ENCODE measurements around the gene MAPK14.

MAPK14 gene

DNA sequence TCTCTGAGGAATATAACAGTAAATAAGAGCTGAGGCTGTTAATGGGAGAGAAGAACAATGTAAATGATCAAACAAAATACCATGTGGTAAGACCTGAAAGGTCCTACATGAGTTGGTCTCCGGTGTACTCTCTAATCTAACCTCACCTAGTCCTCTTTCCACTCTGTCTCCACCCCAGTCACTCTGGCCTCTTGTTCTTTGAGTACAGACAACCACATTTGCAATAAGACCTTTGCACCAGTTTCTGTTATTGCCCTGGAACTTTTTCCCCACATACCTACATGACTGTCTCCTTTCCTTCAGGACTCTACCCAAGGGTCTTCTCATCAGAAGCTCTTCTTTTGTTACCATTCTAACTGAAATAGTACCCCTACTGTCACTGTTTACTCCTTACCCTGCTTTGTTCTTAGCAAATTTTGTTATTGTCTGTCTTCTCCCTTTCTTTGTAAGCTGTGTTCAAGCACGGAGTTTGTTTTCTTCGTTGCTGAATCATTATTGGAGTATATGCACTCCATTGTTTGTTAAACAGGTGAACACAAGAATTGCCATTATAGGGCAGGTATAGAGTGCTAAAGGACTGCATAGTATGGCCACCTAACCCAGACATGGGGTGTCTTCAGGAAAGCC lies 37.3 kb downstream of the MAPK14 start:
- Histone ChIP-seq H3K9me3 (no peaks in the 10 kb centered on the region), H3K27me3 (no peaks in the 10 kb centered on the region), H3K27ac (no peak overlapping the region), H3K4me3 (no peak overlapping the region), H3K4me1 (peaks cover 0 to 55% (median 30%) of the 10 kb centered on the region in 4 donors), H3K36me3 (peaks cover 3 to 15% (median 4%) of the 10 kb centered on the region in 3 donors)
- DNase-seq = no peak
- no peak for TF ChIP-seq CTCF (IDR thresholded peaks at IDR 0.05)
- intact Hi-C loops (cut with DNase I; ENCODE audit: low total_unique reads) = no loop called here

GRCh38 chr6:36065916-36066315 lies 38.3 kb downstream of the MAPK14 start:
- Histone ChIP-seq H3K4me1 (peaks cover 0 to 55% (median 33%) of the 10 kb centered on the region in 4 donors), H3K9me3 (no peaks in the 10 kb centered on the region), H3K27ac (no peak overlapping the region), H3K27me3 (no peaks in the 10 kb centered on the region), H3K36me3 (peaks cover 0 to 7% (median 0%) of the 10 kb centered on the region in 3 donors), H3K4me3 (no peak overlapping the region)
- no peak for TF ChIP-seq CTCF (IDR thresholded peaks at IDR 0.05)
- intact Hi-C loops (cut with DNase I; ENCODE audit: low total_unique reads) = no loop called here
- no peak for DNase-seq

DNA sequence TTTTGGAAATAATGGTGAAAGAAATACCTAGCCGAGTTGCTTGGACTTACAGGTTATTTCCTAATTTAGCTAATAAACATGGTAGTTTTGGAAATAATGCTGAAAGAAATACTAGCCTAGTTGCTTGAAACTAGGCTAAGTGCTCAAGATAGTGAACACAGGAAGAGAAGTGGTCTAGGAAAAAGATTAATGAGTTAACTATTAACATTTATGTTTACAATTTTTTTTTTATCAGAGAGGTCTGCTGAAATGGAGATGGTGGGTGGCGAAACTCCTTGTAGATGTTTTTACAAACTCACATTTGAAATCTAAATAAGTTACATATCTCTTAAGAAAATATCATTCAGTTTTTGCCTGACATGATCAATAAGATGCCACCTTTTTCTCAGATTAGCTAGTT lies 39.2 kb downstream of the MAPK14 start:
- no peaks in the 10 kb centered on the region for H3K36me3 ChIP-seq
- DNase-seq = no peak
- no peak for TF ChIP-seq CTCF (IDR thresholded peaks at IDR 0.05)
- H3K27me3 ChIP-seq = no peaks in the 10 kb centered on the region
- no peak overlapping the region for H3K4me3 ChIP-seq
- intact Hi-C loops (cut with DNase I; ENCODE audit: low total_unique reads) = no loop called here
- peaks cover 0 to 55% (median 32%) of the 10 kb centered on the region in 4 donors for H3K4me1 ChIP-seq
- H3K27ac ChIP-seq = no peak overlapping the region
- no peaks in the 10 kb centered on the region for H3K9me3 ChIP-seq

DNA sequence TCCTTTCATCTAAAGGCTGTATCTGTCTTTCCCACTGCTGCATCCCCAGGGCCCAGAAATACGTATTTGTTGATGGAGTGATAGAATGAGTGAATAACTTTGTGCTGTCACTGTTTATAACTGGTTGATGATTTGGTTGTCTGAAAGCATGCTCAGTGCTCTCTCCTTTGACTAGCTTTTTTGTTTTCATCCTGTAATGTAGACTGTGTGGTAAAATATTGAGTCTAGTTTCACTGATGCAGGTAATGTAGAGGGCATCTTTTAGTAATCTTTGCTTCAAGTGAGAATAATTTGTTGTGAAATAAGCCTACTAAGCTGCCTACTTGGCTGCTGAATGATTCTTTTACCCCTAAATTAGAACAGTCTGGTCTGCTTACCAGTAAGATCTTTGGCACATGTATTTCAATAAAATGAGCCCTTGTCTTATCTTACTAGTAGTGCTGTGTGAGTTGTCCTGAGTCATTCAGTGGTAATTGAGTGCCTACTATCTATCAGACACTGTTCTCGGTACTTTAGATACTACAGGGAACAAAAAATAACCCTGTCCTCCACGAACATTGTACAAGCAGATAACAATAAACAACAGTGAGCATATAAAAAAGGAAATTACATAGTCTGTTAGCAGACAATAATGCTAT lies 39.9 kb downstream of the MAPK14 start:
- Histone ChIP-seq H3K4me3 (no peak overlapping the region), H3K27me3 (no peaks in the 10 kb centered on the region), H3K9me3 (no peaks in the 10 kb centered on the region), H3K36me3 (no peaks in the 10 kb centered on the region), H3K4me1 (peaks cover 0 to 55% (median 31%) of the 10 kb centered on the region in 4 donors), H3K27ac (no peak overlapping the region)
- TF ChIP-seq CTCF (IDR thresholded peaks at IDR 0.05) = no peak
- intact Hi-C loops (cut with DNase I; ENCODE audit: low total_unique reads) = no loop called here
- no peak for DNase-seq

DNA sequence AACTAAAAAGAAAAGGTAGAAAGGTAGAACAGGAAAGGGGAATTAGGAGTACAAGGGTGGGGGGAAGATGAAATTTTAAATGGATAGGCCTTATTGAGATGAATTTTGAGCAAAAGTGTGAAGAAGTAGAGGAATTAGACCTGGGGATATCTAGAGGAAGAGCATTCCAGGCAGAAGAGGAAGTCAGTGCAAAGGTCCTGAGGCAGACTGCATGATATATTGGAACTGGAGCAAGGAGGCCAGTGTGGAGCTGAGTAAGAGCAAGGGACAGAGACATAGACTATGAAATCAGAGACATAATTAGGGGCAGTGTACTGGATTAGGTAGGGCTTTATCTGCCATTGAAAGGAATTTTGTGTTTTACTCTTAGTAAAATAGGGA lies 40.4 kb downstream of the MAPK14 start:
- H3K9me3 ChIP-seq = no peaks in the 10 kb centered on the region
- intact Hi-C loops (cut with DNase I; ENCODE audit: low total_unique reads) = no loop called here
- DNase-seq = no peak
- no peak overlapping the region for H3K4me3 ChIP-seq
- no peak for TF ChIP-seq CTCF (IDR thresholded peaks at IDR 0.05)
- H3K27ac ChIP-seq = no peak overlapping the region
- H3K36me3 ChIP-seq = no peaks in the 10 kb centered on the region
- H3K27me3 ChIP-seq = no peaks in the 10 kb centered on the region
- H3K4me1 ChIP-seq = peaks cover 0 to 55% (median 31%) of the 10 kb centered on the region in 4 donors
